Activated CD8-positive, alpha-beta memory T cell treated with anti-CD3 and anti-CD28 coated beads, Interleukin-2, amount 50 U/mL, for 48 hours (primary cell): ENCODE data around the gene ETV6.

Experiments used
- DNase-seq: peaks from one replicate; pipeline ENCODE4 v3.0.0-alpha.2; 2020

Gene ETV6

DNA sequence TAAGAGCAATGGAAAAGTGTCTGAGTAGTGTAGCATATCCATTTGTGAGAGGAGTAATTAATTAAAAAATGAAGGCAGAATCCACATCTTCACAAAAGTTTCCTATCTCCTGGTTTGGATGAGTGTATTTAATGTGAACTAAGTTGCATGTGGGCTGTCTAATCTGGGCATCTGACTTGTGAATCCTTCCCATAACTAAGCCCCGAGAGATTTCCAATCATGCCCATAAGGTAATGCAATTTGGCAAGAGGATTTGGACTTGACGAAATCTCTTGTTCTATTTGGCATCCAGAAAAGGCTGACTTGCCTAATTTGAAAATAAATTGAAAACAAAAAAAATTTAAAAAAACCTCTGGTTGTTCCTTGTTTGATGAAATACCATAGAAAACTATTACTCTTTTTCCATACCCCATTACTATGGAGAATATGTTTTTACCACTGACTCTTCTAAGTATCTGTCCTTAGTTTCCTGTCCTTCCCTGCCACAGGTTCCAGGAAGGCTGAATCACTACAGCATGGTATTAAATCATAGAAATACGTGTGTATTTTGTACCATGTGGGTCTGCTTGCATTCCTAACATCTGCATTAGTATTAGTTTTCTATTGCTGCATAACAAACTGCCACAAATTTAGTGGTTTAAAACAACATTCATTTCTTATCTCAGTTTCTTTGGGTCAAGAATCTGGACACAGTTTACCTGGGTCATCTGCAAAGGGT, 48.4 kb downstream of the ETV6 start:
- no peak for DNase-seq

DNA sequence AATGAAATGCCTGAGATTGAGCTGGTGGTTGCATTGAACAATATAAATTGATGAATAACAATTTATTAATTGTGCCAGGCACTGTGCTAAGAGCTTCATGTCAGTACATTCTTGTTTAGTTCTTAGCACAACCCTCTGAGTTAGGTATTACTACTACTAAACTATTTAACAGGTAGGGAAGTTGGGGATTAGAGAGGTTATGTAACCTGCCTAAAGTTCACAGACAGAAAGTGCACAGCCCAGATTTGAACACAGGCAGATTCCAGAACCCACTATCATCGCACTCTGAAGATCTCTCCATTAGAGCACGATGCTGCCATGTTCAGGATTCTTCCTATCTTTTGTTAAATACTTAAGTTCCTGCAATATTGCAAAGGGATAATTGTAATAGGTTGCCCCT, 49.3 kb downstream of the ETV6 start:
- no peak for DNase-seq

DNA sequence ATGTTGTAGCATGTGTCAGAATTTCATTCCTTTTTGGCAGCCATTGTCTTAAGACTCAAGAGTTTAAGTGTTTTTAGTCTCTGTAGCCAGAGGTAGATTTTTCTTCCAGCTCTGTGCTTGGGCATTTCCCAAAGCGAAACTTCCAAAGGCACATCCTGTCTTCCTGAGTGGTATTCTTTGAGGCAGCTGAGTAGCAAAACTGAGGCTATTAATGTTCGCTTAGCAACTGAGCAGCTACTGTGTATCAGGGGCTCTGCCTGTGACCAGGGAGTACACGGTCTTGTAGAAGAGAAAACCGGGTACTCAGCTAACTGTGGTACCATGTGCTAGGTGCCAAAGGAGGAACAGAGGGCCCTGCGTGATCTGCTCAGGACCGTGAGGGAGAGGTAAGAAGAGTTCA, 52.0 kb downstream of the ETV6 start:
- no peak for DNase-seq

DNA sequence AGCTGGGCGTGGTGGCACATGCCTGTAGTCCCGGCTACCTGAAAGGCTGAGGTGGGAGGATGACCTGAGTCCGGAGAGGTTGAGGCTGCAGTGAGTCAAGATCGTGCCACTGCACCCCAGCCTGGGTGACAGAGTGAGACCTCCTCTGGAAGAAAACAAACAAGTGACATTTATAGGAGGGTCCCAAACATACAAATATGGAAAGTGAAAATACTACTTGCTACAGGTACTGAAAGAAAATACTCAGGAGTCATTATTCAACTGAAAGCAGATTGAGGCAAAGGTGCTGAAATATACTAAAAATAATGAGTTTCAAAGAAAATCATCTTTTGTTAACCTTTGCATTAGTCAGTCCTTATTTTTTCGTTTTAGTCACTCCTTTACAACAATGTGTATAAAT, 53.5 kb downstream of the ETV6 start:
- DNase-seq: no peak

DNA sequence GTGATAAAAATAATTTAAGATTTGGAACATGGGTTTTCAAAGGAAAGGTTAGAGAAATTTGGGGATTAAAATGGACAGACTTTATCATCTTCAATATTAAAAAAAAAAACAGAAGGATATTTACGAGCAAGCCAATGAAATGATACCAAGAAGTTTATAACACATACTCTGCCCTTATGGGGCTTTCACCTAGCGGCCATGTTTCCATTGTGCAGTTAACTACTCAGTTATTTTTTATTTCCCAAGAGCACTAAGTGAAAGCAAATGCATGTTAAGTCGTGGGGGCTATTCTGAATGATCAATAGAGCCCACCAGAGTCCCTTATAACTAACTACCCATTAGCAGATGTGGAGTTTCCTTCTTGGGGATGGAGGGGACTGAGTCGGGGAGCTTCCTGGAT, 53.9 kb downstream of the ETV6 start:
- no peak for DNase-seq

DNA sequence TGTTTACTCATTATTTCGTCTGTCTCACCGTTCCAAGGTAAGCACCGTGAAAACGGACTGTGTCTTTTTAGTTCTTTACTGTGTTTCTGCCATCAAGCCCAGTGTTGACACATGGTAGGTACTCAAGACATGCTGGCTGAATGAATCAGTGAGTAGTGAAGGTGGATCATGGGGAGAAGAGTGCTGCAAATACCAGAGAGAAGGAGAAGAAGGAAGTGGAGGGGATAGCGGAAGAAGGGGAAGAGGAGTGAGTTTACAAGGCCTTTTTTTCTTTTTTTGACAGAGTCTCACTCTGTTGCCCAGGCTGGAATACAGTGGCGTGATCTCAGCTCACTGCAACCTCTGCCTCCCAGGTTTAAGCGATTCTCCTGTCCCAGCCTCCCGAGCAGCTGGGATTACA, 54.6 kb downstream of the ETV6 start:
- DNase-seq: no peak

DNA sequence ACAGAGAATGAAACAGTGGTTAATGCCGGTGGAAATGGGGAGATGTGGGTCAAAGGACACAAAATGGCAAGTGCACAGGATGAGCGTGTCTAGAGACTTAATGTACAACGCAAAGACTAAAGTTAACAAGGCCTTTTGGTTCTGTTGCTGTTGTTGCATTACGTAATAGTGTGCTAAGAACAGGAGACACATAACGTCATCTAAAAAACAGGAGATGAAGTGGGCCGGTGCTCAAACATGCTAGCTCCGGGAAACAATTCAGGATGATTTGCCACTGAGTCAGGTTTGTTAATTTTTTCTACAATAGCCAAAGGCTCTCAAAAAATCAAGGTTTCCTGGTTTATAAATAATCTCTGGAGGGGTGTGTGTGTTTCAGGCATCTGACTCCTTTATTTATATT, 55.5 kb downstream of the ETV6 start:
- no peak for DNase-seq

DNA sequence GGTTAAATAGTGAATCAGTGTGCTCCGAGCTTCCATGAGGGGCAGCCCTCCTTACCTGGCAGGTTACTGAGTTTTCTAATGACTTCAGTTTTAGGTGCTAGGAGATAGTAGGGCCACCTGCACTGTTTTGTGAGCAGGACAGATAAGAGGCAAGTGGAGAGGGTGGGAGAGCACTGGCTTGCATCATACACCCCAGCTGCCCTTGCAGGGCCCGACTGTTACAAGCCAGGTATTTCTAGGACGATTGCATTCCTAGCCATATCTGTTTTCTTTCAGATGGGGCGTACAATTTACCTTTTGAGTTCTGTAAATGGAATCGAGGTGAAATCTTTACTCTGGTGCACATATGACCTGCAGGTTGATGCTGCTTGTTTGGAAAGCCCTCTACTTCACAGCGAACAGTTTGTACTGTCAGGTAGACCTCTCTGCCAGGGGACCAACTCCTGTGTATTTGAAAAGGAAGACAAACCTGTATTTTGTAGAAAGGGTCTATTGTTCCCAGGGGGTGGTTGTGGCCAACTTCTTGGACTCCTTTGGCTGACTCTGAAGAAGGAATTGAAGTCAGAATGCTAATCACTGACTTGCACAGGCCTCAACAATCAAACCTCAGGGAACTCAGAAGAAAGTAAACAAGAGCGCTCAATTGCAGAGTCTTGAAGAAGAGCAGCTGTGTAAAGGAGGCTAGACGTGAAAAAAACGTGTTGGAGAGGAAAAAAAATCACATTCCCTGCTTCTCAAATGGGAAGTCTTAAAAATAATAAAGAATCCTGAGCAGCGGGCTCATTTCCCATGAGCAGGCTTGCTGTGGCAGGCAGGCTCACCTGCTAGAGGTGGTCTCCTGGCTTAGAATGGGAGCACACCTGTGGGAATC, 57.3 kb downstream of the ETV6 start:
- no peak for DNase-seq

DNA sequence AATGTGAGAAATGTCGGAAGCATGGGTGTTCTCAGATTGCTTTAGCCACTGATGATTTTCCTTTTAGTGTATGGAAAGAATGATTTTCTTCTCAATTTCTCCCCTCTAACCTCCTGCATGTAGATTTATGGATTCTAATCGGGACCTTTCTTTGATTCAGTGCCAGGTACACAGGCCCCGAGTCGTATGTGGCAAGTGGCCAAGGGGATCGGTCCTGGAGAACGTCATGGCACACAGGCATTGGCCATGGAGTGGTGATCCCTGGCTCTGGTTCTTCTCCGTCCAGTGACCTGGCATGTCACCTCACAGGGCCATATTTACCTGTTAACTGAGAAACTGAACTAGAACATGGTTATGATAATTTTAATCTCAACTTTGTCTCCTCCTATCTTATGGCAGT, 58.1 kb downstream of the ETV6 start:
- DNase-seq: no peak

DNA sequence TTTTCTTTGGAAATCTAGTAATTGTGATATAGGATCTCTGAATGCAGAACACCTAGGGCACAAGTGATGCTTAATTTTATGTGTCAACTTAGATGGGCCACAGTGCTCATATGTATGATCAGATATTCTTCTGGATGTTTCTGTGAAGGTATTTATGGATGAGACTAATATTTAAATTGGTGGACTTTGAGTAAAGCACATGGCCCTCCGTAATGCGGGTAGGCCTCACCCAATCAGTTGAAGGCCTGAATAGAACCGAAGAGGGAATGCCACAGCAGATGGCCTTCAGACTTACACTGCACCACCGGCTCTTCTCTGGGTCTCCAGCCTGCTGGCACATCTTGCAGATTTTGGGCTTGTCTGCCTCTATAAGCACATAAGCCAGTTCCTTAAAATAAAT, 60.0 kb downstream of the ETV6 start:
- no peak for DNase-seq

DNA sequence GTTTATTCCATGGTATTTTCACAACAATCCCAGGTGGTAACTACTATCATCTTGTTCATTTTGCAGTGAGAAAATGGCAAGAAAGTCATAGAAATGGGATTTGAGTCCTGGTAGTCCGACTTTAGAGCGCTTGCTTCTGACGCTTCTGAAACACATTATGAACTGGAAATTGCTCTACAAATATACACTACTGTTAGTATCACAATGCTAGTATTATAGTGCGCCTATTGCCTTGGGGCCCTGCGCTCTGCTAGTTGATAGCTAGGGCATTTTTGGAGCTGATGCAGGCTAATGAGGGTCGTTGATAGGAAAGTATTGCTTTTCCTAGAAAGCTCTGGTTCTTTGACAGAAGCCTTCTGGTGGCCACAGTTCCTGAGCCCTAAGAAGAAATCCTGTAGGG, 61.0 kb downstream of the ETV6 start:
- no peak for DNase-seq

DNA sequence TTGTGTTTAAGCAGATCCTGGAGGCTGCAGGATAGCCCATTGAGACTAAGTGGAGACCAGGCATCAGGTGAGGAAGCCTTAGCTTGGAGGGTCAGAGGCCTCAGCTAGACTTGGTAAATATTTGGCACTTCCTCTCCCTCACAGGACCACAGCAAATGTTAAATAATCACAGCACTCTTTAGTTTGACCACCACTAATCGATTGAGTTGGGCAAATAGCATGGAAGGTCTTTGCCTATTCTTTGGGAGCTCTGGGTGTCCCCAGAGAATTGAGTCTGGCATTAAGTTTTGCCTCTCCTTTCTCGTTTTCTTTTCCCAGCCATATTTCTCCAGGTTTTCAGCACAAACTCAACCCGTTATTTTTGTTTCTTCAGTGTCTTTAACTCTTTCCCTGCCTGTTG, 61.4 kb downstream of the ETV6 start:
- no peak for DNase-seq

DNA sequence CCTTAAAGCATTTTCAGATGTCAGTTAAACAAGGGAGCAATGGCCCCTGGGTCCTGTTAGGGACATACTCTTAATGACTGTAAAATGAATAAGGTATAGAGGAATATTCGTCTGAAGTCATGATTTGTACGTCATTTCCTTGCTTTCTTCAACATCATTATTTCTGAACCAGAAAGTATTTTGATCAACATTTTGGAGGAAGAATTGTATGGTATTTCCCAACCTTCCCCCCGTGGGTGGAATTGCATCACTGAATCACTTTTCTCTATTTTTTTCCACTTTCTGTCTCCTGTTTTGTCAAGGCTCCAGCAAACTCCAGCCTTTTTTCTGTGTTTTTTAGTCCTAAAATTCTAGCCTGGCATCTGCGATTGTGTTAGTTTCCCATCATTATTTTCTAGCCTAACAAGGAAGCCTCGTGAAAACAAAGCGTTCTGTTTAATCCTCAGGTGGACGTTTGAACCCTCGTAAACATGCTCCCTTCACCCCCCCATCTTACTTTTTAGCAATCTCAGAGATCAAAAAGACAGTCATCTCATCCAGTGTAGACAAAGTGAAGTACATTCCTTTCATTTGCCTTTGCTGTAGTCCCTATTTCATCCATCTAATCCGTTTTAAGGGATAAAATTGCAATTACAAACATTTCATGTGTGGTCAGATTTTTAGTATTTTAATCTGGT, 62.3 kb downstream of the ETV6 start:
- DNase-seq: no peak

DNA sequence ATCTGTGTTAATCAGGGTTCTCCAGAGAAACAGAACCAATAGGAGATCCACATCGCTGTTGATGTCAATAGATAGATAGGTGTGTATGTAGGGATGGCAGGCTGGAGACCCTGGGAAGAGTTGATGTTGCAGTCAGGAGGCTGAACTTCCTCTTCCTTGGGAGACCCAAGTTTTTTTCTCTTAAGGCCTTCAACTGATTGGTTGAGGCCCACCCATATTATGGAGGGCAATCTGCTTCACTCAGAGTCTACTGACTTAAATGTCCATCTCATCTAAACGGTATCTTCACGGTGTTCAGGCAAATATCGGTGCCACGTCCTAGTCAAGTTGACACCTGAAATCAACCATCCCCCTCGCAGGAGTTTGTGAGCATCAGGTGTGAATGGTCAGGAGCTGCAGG, 63.0 kb downstream of the ETV6 start:
- no peak for DNase-seq

DNA sequence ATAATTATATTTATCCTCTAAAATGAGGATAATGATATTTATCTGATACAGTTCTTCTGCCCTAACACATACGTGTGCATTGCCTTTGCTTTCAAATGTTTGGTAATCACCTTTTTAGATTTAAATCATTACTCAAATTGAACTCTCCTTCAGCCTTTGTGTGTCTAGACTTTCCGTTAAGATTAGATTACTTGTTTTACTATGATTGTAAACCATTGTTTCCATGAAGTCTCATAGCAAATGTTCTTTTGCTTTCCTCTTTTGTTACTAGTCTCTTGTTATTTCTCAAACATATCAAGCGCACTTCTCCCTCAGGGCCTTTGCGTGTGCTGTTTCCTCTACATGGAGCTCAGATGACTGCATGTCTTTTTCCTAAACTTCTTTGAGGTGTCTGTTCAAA, 63.7 kb downstream of the ETV6 start:
- no peak for DNase-seq

DNA sequence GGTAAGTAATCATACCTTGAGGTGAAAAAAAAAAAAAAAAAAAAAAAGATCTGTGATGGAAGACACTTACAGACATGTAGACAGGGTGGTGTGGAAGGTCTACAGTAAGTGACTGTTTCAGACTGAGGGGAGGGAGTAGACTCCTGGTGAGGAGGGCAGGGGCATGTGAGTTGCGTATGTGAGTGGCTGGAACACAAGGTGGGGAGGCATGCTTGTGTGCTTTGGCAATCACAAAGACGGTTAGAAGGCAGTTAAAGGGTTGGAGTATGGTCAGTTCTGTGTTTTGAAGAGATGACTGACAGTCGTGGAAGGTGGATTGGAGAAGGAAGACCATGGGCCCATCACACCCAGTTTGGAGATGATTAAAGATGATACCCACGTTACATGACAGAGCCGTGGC, 65.2 kb downstream of the ETV6 start:
- no peak for DNase-seq

DNA sequence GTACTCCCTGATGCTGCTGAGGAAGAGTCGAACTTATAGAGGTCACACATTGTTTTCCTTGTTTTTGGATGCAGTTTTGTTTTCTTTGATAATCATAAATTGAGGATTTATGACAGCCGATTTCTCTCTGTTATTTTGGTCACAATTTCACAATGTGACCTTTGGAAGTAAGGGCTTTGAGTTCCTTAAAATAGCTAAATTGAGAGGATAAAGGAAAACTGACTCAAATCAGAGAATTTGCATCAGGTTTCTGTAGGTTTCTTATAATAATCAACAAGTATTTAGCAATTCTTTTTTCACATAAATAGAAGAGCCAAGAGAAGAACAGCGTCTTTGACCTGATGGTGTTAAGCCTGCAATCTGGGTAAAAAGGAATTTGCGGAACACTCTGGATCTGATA, 66.1 kb downstream of the ETV6 start:
- no peak for DNase-seq

DNA sequence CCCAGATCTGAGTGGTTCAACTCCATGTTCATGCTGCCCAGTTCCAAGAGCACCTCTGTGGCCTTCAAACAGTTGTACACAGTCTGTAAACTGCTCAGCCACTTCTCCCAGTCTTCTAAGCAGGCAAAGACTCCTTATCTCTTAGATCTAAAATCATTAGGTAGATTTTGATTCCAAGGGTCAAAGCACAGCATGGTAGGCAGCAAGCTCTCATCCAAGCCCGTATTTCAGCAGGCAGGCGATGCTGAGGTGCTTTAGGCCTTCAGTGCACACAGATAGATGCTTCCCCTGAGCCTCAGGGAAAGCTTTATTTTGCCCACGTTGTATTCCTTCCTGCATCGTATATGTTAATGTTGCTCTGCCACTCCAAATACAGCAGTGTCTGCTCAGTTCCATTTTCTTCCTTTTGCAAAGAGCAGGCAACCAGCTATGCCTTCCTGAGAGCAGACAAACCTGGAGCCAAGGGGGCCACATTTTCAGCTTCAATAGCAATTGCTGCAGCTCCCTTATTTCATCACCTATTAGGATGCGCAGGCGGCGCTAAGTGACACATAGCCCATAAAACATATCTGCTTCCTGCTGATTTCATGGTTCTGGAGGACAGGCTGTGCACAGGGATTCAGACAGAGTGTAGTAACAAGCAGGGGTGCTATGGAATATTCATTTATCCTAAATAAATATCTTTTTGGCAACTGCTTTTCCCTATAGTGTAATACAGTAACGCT, 67.5 kb downstream of the ETV6 start:
- no peak for DNase-seq

DNA sequence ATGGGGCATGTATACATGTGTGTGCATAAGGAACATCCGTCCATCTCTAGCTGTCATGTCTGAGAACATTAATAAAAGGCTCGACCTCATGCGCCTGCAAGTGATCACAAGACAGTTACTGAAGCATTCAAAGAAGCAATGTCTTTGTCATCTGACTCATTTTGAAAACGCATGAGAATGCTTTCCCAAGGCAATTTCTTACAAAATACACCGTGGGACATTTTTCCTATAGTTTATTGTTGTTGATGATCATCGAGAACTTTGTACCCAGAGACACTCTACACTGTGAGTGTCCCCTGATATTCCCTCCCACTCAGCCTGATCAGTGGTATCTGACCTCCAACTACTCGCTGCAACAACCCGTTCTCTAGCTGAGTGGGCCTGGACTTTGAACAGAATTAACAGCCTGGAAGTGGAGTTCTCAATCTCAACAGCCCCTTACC, 68.1 kb downstream of the ETV6 start:
- DNase-seq: no peak

DNA sequence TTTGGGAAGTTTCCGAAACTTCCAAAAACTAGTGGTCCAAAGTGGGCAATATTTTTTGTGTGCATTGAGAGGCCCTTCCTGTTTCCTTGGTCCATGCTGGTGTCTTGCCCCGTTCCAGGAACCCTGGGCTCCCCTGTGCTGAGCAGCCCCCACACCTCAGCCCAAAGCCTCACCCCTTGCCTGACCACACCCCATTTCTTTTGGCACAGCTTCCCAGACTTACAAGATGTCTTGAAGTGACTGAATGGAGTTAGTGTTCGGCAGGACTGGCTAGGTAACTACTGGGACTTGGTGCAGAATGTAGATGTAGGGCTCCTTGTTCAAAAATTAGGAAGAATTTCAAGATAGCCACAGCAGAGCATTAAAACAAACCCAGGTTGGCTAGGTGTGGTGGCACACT, 68.6 kb downstream of the ETV6 start:
- no peak for DNase-seq

DNA sequence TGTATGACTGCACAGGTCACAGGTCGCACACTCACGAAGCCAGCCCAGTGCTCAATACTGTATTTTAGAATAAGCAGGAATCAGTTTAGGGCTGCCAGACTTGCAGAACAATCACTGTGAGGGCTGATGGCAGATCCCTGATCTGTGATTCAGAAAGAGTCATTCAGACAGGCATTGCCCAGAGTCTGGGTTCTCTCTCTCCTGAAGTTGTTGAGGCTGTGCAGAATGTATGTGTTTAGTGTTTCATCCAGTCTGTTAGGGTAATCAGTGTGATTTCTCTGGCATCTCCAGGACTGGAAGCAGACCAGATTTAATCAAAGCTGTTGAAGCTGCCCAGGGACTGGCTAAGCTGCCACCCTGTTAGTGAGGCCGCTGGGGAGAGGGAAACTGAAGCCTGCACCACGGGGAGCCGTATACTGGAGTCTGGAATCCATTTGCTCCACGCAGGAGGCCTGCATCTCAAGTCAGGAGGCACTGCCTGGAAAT, 69.3 kb downstream of the ETV6 start:
- DNase-seq: no peak

DNA sequence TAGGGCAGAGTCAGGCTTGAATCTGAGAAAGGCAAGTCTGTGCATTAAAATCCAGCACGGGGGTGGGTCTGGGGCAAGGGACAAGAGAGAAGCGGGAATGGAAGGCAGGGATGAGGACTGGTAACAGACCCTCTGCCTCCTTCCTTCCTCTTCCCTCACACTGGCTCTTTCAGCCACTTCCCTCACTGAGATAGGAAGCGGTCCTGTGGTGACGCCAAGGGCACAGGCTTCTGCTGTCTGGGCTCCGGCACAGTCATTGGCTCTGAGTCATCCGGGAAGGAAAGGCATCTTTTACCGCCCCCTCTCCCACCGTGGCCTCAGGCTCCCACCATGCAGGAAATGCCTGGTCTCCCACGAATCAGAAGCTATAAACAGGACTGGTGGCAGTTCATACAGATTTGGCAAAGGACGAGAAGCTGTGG, 70.2 kb downstream of the ETV6 start:
- peak; percentile 66 for DNase-seq

DNA sequence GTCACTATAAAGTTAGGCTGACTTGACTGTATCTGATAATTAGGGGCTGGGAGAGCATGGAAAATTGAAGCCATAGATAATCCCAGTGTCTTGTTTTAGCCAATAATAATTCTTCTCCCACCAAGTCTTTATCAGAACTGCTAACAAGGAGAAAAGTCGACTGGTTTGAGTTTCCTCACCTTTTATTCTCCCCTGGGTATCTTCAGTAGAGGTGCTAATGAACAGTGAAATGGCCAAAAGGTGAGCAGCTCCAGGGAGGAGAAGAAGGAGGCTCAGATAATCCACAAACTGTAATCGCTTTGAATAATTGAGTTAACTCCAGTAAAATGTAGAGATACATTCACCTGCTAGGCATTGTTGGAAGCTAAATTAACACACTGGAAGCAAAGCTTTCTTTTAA, 72.6 kb downstream of the ETV6 start:
- DNase-seq: no peak
